Esophagus mucosa (tissue), 1 donor: ENCODE results near the gene MMP28. TPM values are rescaled to one million over a fixed set of nuclear protein-coding genes. Genes with fewer than 3 reads are reported as not detected.
A peak's percentile ranks its signal among the peaks of the same experiment; 100 is the strongest.

Experiments used
- ATAC-seq: fragments of 200-7000 bp; cut with Tn5 transposase; one replicate; pipeline ENCODE4 v1.9.1; 2020
- total RNA-seq: library from RNA; stranded (reverse); gene quantifications from one replicate; pipeline ENCODE4 v1.2.4, GENCODE V29; 2023
- donor health status: DM: yes; HTN: yes; CAD: no.

MMP28 gene
- total RNA-seq, 1 donor from 2014 or later: 14.5 TPM

GRCh38 chr17:35797918-35798317, 2.5 kb upstream of the MMP28 start:
- no peak for ATAC-seq

GRCh38 chr17:35797370-35797769, 1.9 kb upstream of the MMP28 start:
- no peak for ATAC-seq

- no peak for ATAC-seq
Measured at GRCh38 chr17:35796942-35797341, 1.5 kb upstream of the MMP28 start.

- ATAC-seq: no peak
Measured at GRCh38 chr17:35795871-35796265, 427 bp upstream of the MMP28 start.

- ATAC-seq: no peak
Measured at GRCh38 chr17:35793257-35793656, 2.2 kb downstream of the MMP28 start.

- no peak for ATAC-seq
Measured at GRCh38 chr17:35791681-35792350, 3.6 kb downstream of the MMP28 start.

GRCh38 chr17:35790841-35791240, 4.6 kb downstream of the MMP28 start:
- ATAC-seq: no peak

- ATAC-seq: peak; percentile 75
Measured at GRCh38 chr17:35788477-35789368, 6.7 kb downstream of the MMP28 start.

- ATAC-seq: no peak
Measured at GRCh38 chr17:35786941-35787432, 8.5 kb downstream of the MMP28 start.

- ATAC-seq: peak; percentile 94
Measured at GRCh38 chr17:35784895-35785294, 10.5 kb downstream of the MMP28 start.

- no peak for ATAC-seq
Measured at GRCh38 chr17:35780950-35781349, 14.5 kb downstream of the MMP28 start.

- ATAC-seq: no peak
Measured at GRCh38 chr17:35778641-35779196, 16.7 kb downstream of the MMP28 start.

GRCh38 chr17:35775583-35775982, 19.9 kb downstream of the MMP28 start:
- ATAC-seq: no peak

GRCh38 chr17:35775039-35775438, 20.4 kb downstream of the MMP28 start:
- ATAC-seq: no peak

GRCh38 chr17:35774499-35774898, 20.9 kb downstream of the MMP28 start:
- peak; percentile 37 for ATAC-seq

GRCh38 chr17:35773679-35774425, 21.6 kb downstream of the MMP28 start:
- ATAC-seq: no peak

GRCh38 chr17:35773129-35773528, 22.3 kb downstream of the MMP28 start:
- ATAC-seq: no peak

GRCh38 chr17:35769895-35770486, 25.4 kb downstream of the MMP28 start:
- ATAC-seq: no peak

- no peak for ATAC-seq
Measured at GRCh38 chr17:35768797-35769196, 26.6 kb downstream of the MMP28 start.

- no peak for ATAC-seq
Measured at GRCh38 chr17:35766903-35767510, 28.4 kb downstream of the MMP28 start.

GRCh38 chr17:35766489-35766877, 29.0 kb downstream of the MMP28 start:
- no peak for ATAC-seq
